Sigmoid colon (tissue), 4 donors: ENCODE measurements around the gene DDR2.

Experiments
- CTCF ChIP-seq, 4 experiments: fragments of 450-650 bp in 3 of 4; fragments of 200-600 bp in 1 of 4; IDR thresholded peaks; one replicate each; pipeline ENCODE4 v1.5.1; 2016 to 2019; ENCODE audit warnings: antibody characterized with exemption in 4 of 4, mild to moderate bottlenecking in 3 of 4, moderate library complexity in 2 of 4
- POLR2A ChIP-seq, 2 donors: fragments of 450-650 bp; IDR thresholded peaks; one replicate each; pipeline ENCODE4 v1.6.1; 2016; ENCODE audit warnings: antibody characterized with exemption in 2 of 2, mild to moderate bottlenecking in 2 of 2, moderate library complexity in 2 of 2
- POLR2AphosphoS5 ChIP-seq, 4 donors: sonication (generic); formaldehyde crosslinking; IDR thresholded peaks; one replicate each; pipeline ENCODE4 v1.6.1; 2017; ENCODE audit warnings: antibody characterized with exemption in 4 of 4

GRCh38 chr1:162710780-162711465 is 78.7 kb downstream of the DDR2 start:
- TF ChIP-seq CTCF (IDR thresholded peaks at IDR 0.05) = no peak
- TF ChIP-seq POLR2A (IDR thresholded peaks at IDR 0.05) = no peak
- no peak for TF ChIP-seq POLR2AphosphoS5 (IDR thresholded peaks at IDR 0.05)
